ENCODE data around the gene RCHY1. TPM values are rescaled to one million over a fixed set of nuclear protein-coding genes. Genes with fewer than 3 reads are reported as not detected.
A peak's percentile ranks its signal among the peaks of the same experiment; 100 is the strongest.
"Not testable (repeated sequence)": the region's sequence is repeated elsewhere in the genome, so short reads cannot be mapped to it uniquely, and the experiment has no call there.

RCHY1 gene
- total RNA-seq, 4 donors from 2014 or later: 41.3 to 62.1 (median 55.6) TPM

- Histone ChIP-seq H3K27me3 (no peaks in the 10 kb centered on the region), H3K4me3 (replicated peaks in 1 of 3) (no peak overlapping the region), H3K4me1 (no peaks in the 10 kb centered on the region), H3K36me3 (no peaks in the 10 kb centered on the region), H3K27ac (no peak overlapping the region), H3K9me3 (no peaks in the 10 kb centered on the region)
- intact Hi-C loops (cut with DNase I): no loop called here
- DNase-seq: no peak
- TF ChIP-seq CTCF (IDR thresholded peaks at IDR 0.05) (no peak), POLR2A (IDR thresholded peaks at IDR 0.05) (no peak)
Observed at GRCh38 chr4:75552452-75552851, 38.2 kb upstream of the RCHY1 start.

- Histone ChIP-seq H3K27ac (no peak overlapping the region), H3K9me3 (no peaks in the 10 kb centered on the region), H3K4me3 (replicated peaks in 1 of 3) (no peak overlapping the region), H3K36me3 (no peaks in the 10 kb centered on the region), H3K4me1 (no peaks in the 10 kb centered on the region), H3K27me3 (no peaks in the 10 kb centered on the region)
- intact Hi-C loops (cut with DNase I): no loop called here
- 82 to 90% methylated on average over 2 of the region's 2 CpGs for WGBS, 2 donors
- TF ChIP-seq POLR2A (IDR thresholded peaks at IDR 0.05) (no peak), CTCF (IDR thresholded peaks at IDR 0.05) (no peak)
- no peak for DNase-seq
Observed at GRCh38 chr4:75549019-75549418, 34.8 kb upstream of the RCHY1 start.

GRCh38 chr4:75547647-75548387 lies 33.6 kb upstream of the RCHY1 start:
- no peaks in the 10 kb centered on the region for H3K36me3 ChIP-seq
- DNase-seq: peak; percentile 23 to 55
- TF ChIP-seq POLR2A (IDR thresholded peaks at IDR 0.05) (no peak), CTCF (IDR thresholded peaks at IDR 0.05) (no peak)
- H3K27ac ChIP-seq: no peak overlapping the region
- no peak overlapping the region for H3K4me3 ChIP-seq (replicated peaks in 1 of 3)
- WGBS, 2 donors: 70 to 79% methylated on average over 15 of the region's 15 CpGs
- H3K4me1 ChIP-seq: no peaks in the 10 kb centered on the region
- no peaks in the 10 kb centered on the region for H3K9me3 ChIP-seq
- H3K27me3 ChIP-seq: no peaks in the 10 kb centered on the region
- intact Hi-C loops (cut with DNase I): no loop called here

- Histone ChIP-seq H3K9me3 (no peaks in the 10 kb centered on the region), H3K27ac (no peak overlapping the region), H3K4me3 (replicated peaks in 1 of 3) (no peak overlapping the region), H3K36me3 (no peaks in the 10 kb centered on the region), H3K4me1 (no peaks in the 10 kb centered on the region), H3K27me3 (no peaks in the 10 kb centered on the region)
- intact Hi-C loops (cut with DNase I): no loop called here
- 85 to 89% methylated on average over 4 to 5 of the region's 5 CpGs for WGBS, 2 donors
- DNase-seq: no peak
- TF ChIP-seq CTCF (IDR thresholded peaks at IDR 0.05) (no peak), POLR2A (IDR thresholded peaks at IDR 0.05) (no peak)
Observed at GRCh38 chr4:75545526-75545925, 31.3 kb upstream of the RCHY1 start.

- DNase-seq: no peak
- no peaks in the 10 kb centered on the region for H3K4me1 ChIP-seq
- intact Hi-C loops (cut with DNase I): no loop called here
- H3K27ac ChIP-seq: no peak overlapping the region
- H3K9me3 ChIP-seq: no peaks in the 10 kb centered on the region
- H3K27me3 ChIP-seq: no peaks in the 10 kb centered on the region
- H3K4me3 ChIP-seq (replicated peaks in 1 of 3): no peak overlapping the region
- TF ChIP-seq POLR2A (IDR thresholded peaks at IDR 0.05) (no peak), CTCF (IDR thresholded peaks at IDR 0.05) (no peak)
- 96 to 97% methylated on average over 3 of the region's 3 CpGs for WGBS, 2 donors
- peaks cover 0 to 3% of the 10 kb centered on the region in 2 donors for H3K36me3 ChIP-seq
Observed at GRCh38 chr4:75544870-75545269, 30.7 kb upstream of the RCHY1 start.

GRCh38 chr4:75544220-75544619 lies 30.0 kb upstream of the RCHY1 start:
- H3K9me3 ChIP-seq; H3K36me3 ChIP-seq; H3K4me3 ChIP-seq (replicated peaks in 1 of 3); H3K4me1 ChIP-seq; intact Hi-C loops (cut with DNase I); H3K27me3 ChIP-seq; H3K27ac ChIP-seq; DNase-seq: not testable (repeated sequence)
- 94 to 96% methylated on average over 8 of the region's 8 CpGs for WGBS, 2 donors
